ENCODE data around the gene ME2.

DNA sequence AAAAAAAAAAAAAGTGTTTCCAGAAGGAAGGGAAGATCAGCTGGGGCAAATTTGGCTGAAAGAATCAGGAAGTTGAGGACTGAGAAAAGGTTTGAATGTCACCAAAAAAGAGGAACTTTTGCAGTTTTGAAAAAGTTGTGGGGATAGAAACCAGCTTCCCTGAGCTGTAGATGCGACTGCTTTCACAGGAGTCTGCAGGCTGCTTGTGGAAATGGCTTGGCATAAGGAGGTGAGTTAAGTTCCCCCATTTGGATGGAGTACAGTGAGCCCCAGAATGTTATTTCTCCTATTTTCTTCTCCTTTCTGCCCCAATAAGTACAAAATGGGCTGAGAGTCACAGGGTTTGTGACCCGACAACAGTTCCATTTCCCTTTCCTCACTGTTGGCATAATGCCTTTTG is 16.5 kb upstream of the ME2 start:
- TF ChIP-seq, protein P1, sequence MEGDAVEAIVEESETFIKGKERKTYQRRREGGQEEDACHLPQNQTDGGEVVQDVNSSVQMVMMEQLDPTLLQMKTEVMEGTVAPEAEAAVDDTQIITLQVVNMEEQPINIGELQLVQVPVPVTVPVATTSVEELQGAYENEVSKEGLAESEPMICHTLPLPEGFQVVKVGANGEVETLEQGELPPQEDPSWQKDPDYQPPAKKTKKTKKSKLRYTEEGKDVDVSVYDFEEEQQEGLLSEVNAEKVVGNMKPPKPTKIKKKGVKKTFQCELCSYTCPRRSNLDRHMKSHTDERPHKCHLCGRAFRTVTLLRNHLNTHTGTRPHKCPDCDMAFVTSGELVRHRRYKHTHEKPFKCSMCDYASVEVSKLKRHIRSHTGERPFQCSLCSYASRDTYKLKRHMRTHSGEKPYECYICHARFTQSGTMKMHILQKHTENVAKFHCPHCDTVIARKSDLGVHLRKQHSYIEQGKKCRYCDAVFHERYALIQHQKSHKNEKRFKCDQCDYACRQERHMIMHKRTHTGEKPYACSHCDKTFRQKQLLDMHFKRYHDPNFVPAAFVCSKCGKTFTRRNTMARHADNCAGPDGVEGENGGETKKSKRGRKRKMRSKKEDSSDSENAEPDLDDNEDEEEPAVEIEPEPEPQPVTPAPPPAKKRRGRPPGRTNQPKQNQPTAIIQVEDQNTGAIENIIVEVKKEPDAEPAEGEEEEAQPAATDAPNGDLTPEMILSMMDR (IDR thresholded peaks at IDR 0.05; ENCODE audit: low read depth, low read length), result no peak
- TF ChIP-seq EZH2phosphoT487 (IDR thresholded peaks at IDR 0.05; ENCODE audit: low read depth), result no peak

All from OCI-LY3 (cell line).